NCI-H187 treated with DMSO at 0.1 percent for 48 hours (cell line): ENCODE results near the gene TRMU.

Source experiments
- DNase-seq: peaks from one replicate; lab custom pipeline; 2025; lab: John Stamatoyannopoulos, UW

The TRMU gene, protein sequence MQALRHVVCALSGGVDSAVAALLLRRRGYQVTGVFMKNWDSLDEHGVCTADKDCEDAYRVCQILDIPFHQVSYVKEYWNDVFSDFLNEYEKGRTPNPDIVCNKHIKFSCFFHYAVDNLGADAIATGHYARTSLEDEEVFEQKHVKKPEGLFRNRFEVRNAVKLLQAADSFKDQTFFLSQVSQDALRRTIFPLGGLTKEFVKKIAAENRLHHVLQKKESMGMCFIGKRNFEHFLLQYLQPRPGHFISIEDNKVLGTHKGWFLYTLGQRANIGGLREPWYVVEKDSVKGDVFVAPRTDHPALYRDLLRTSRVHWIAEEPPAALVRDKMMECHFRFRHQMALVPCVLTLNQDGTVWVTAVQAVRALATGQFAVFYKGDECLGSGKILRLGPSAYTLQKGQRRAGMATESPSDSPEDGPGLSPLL

DNA sequence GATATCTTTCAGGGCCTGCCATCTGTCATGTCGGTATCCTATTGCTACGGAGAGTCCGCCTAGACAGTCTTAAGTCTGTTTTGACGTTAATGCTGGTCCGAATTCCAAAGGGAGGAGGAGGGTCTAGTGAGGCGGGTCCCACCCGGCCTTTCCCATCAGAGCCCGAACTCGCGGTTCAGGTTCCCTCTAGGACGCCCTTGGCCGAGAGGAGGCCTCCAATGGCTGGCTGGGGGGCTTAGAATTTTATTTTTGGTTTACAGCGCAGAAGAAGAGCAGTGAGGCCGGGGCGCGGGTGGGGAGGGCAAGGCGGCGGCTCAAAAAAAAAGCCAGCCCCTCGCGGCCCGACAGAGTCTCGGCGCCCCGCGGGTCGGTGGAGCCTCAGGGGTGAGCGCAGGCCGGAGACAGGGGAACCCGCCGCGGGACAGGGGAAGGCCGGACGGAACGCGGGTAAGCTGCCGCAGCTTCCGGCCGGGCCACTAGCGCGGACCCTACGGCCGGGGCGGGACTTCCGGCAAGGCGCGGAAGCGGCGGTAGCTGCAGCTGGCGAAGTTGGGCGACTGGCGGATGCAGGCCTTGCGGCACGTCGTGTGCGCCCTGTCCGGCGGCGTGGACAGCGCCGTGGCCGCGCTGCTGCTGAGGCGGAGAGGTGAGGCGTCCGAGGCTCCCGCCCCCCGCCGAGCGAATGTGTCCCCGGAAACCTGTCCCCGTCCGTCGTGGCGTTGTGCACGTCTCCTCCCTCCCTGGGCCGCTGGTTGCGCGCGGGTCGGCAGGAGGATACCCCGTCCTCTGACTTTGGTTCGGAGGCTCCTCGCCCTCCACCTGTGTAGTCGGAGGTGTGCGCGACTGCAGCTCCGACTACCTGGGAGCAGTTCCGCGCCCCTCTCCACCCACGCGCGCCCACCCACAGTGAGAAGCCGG lies at the start of gene TRMU:
TSS of gene TRMU (plus strand) at position 514 of the 918 bp plus-strand sequence. CDS start at position 565, 51 bp downstream.
- DNase-seq, result no peak

DNA sequence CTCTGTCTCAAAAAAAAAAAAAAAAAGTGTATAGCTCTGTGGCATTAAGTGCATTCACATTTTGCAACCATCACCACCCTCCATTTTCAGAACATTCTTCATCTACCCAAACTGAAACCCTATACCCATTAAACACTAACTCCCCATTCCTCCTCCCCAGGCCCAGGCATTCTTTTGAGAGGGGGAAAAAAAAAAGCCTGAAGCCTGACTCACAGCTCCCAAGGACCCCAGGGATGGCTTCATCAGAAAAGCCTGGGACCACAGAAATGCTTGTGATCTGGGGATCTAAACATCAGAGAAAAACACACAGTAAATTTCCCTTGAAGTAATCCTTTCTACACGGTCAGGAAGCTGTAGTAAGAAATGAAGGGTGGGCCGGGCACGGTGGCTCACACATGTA lies 49.5 kb upstream of the TRMU start:
- DNase-seq, result no peak

DNA sequence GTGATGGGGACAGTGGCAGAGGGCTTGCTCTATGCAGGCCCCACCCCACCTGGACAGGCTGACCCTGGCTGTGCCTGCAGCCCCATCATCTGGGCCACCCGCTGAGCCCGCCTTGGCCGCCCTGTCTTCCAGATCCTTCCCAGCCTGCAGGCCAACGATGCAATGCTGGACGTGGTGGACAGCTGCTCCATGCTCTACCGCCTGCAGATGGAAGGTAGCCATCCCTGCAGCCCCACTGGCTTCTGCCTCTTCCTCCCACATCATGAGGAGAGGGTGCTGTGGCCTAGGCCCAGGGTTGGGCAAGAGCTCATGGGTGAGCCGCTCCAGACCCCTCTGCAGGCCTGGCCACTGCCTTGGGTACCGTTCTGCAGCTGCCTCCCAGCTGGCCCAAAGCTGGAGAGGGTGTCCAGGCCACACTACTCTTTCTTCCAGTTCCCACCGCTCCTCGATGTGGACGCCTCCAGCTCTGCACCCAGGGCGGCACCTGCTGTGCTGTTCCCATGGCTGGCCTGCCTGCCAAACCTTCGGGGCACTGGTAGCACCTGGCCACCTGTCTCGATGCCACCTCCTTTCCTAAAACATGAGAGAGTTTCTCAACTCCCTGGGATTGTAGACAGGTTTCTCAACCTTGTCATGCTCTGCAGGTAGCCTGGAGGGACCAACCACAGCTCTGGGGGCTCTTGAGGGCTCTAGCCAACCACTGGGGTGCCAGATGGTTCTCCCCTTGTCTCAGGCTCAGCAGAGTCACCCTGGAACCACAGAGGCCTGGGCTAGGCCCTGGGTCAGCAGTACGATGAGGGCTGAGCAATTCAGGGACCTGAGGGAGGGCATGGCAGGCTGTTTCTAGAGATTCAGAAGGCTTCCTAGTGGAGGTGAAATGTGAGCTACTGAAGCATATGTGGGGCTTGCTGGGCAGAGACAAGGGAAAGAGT lies 48.3 kb upstream of the TRMU start:
- DNase-seq, result no peak

DNA sequence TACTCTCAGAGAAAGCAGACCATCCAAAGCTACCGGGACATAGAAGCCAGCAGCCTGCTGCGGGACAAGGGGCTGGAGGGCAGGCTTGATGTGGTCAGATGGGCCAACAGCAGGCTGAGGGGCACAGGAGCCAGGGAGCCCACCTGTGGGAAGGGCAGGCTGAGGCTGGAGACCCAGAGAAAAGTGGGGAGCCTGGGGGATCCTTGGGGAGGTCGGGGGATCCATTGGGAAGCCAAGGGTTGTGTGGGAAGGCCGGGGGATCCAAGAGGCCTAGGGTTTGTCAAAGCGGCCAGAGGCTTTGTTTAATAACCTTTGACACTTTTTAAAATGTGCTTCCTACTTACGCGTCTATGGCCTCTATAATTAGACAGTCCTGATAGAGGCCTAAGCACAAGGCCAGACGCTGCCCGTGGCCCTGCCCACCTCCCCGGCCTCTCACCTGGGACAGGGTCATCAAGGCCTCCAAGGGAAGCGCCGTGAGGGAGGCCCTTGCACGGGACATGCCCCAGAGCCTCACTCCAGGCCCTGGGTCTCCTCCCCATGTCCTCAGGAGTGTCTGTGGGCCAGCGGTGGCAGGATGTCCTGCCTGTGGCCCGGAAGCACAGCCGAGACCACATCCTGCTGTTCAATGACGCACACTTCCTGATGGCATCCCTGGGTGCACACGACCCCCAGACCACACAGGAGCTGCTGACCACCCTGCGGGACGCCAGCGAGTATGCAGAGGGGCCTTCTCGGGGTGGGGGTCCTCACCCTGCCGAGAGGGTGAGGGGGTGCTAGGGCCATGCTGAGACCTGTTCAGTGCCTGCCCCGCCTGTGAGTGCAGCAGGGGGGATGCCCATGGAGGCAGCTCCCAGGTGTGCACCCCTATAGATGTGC lies 47.4 kb upstream of the TRMU start:
- no peak for DNase-seq

DNA sequence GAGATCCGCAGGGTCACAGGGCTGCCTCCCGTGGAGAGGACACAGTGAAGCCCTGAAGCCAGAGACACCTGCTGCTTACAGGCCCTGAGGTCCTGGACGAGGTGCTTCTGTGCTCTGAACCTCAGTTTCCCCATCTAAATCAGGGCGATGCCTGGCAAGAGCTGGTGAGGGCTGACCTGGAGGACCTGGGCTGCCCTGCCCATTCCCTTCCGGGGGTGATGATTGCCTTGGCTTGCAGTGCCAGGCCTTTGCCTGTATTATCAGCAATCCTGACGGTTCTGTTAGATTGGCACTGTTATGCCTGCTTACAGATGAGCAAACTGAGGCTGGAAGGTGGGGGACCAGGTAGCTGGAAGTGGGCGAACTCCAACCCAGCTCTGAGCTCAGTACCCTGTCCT lies 46.7 kb upstream of the TRMU start:
- no peak for DNase-seq

DNA sequence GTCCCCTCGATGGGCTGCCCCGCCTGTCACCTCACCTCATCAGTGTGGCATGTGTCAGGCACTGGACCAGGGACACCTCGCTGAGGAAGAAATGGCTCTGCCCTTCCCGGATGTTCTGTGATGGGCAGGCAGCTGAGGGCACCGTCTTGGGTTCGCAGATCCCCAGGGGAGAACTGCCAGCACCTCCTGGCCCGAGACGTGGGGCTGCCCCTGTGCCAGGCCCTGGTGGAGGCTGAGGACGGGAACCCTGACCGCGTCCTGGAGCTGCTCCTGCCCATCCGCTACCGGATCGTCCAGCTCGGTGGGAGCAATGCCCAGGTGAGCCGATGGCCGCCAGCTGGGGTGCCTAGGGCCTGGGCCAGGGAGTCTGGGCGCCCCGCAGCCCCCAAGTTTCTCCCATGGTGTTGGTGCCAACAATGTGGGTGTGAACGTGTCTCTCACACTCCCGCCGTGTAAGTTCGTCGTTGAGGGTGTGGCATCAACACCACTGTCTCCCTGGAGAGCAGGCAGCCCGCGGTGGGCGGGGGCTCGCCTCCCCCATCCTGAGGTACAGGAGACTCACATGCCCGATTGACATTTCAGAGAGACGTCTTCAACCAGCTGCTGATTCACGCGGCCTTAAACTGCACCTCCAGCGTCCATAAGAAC lies 46.1 kb upstream of the TRMU start:
- no peak for DNase-seq

DNA sequence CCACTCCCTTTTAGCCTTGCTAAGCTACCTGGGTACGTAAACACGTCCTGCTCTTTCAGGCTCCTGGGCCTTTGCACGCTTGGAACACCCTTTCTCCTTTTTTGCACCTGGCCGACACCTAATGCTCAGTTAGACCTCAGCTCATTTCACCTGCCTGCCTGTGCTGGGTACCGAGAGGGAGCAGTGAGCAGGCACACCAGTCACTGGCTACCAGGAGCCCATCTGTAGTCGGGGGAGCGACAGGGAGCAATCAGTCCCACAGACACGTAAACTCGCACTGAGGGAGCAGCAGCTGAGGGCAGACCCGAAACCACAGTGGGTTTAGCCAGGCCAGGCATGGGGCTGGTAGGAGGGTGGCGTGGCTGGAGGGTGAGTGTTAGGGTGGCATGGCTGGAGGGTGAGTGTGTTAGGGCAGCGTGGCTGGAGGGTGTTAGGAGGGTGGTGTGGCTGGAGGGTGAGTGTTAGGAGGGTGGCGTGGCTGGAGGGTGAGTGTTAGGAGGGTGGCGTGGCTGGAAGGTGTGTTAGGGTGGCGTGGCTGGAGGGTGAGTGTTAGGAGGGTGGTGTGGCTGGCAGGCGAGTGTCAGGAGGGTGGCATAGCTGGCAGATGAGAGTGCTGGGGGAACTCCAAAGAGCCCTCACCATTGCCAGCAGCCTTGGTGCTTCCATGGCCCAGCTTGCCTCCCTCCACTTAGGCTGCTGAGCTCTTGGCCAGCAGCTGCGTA lies 45.2 kb upstream of the TRMU start:
- DNase-seq, result no peak

DNA sequence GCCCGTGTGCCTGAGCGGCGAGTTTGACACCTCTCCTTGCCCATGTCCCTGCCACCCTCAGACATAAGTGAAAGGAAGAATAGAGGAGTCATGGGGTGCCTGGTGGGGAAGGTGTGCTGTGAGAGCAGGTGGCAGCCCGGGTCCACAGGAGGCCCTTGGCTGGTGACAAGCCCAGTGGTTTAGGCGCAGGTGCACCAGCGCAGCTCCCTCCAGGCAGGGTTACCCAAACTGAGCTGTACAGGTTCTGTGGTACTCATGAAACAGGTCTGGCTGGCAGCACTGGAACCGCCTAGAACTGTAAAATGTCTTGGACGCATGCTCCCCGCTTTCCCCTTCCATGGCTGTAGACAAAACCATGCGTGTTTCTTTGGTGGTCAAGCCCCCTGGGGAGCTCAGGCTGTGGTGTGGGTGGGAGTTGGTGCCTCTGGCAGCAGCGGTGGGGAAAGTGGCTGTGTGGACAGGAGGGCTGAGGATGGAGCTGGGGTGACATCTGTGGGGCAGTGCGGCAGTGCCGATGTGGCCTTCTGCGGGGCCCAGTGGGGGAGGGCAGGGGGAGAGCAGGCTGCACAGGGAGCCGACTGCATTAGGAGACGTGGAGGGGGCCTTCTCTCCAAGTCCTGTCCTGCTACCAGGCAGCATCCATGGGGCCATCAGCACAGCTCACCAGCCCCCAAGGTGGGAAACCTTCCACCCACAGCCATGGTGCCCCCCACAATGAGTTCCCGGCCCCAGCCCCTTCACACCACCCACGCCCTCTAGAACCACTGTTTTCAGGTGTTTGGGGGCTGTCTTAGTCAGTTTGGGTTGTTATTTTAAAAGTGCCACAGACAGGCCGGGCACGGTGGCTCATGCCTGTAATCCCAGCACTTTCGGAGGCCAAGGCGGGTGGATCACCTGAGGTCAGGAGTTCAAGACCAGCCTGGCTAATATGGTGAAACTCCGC lies 44.4 kb upstream of the TRMU start:
- no peak for DNase-seq

DNA sequence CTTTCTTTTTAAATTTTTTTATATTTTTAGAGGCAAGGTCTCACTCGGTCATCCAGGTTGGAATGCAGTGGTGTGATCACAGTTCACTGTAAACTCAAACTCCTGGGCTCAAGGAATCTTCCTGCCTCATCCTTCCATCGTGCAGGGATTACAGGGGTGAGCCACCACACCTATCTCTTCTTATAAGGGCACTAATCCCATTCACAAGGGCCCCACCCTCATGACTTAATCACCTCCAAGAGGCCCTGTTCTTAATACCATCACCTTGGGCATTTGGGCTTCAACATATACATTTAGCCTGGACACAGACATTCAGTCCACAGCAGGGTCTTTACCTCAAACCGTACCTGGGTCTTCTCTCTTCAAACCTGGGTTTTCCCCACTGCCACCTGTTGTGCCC lies 43.3 kb upstream of the TRMU start:
- DNase-seq, result no peak

DNA sequence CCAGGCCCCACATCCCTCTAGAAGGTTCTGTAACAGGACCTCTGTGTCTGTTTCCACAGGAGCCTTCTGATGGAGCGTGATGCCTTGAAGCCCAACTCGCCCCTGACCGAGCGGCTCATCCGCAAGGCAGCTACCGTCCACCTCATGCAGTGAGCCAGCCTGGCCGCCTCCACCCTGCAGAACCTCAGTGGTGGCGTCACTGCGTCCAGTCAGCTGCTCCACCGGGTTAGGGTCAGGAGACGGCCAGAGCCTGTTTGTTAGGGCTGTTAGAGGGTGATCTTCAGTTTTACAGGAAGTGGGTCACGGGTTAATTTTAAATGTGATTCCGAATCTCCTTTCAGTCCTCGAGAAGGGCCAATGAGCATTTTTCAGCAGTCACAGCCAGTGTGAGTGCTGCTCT lies 42.8 kb upstream of the TRMU start:
- DNase-seq, result no peak

DNA sequence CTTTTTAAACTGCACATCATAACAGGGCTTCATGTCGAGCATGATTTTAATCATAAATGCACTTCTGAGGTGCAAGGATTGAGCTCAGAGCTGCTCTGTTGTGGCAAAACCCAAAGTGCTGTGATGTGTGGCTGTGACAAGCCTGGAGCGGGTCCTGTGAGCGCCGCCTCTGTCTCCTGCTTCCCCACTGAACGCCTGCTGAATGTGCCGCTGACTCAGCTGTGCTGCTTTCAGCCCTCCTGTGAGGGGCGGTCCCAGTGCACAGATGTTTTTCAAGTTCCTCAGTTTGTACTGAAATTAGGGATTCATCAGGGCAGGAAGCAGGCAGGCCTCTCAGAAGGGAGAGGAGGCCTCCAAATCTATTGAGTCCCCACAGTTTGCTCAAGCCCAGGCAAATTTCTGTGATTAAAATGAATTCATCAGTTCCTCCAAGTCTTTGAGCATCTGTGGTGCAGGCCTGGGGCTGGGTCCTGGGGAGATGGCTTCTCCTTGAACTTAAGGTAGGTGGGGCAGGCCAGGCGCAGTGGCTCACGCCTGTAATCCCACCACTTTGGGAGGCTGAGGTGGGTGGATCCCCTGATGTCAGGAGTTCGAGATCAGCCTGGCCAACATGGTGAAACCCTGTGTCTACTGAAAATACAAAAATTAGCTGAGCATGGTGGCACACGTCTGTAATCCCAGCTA lies 41.8 kb upstream of the TRMU start:
- DNase-seq, result no peak

DNA sequence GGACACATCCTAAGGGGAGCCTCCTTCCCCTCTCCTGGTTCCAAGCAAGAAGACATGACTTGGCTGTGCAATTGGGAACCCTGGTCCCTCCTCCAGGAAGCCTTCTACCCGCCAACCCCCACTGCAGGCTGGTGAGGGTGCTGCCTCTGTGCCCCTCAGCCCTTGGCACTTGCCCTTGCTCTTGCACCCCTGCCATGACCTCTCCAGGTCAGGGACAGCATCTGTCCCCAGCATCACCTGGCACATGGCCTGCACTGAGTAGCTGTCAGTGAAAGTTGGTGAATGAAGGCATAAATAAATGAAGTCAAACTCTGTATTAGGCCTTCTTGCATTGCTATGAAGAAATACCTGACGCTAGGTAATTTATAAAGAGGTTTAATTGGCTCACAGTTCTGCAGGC lies 40.7 kb upstream of the TRMU start:
- no peak for DNase-seq

DNA sequence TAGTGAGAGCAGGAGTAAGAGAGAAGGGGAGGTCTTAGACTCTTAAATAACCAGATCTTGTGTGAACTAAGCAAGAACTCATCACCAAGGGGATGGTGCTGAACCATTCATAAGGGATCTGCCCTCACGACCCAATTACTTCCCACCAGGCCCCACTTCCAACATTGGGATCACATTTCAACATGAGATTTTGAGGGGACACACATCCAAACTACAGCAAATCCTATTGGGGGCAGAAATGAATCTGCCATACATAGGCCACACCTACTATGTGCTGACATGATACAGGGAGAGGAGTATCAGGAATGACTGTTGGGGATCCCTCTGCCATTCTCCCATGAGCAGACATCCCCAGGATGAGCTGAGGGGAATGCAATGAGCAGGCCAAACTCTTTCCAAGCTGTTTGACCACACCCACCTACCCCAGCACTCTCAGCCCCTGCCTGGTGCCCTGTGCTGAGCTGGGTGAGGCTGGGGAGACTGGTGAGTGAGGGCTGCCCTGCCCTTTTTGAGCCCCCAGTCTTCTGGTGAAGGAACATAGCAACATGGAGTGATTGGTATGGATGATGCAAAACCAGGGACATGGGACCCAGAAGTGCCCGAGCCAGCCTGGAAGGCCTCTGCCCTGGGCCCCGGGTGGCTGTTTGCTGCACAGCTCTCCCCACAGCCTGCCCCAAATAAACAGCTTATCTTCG lies 40.1 kb upstream of the TRMU start:
- no peak for DNase-seq

DNA sequence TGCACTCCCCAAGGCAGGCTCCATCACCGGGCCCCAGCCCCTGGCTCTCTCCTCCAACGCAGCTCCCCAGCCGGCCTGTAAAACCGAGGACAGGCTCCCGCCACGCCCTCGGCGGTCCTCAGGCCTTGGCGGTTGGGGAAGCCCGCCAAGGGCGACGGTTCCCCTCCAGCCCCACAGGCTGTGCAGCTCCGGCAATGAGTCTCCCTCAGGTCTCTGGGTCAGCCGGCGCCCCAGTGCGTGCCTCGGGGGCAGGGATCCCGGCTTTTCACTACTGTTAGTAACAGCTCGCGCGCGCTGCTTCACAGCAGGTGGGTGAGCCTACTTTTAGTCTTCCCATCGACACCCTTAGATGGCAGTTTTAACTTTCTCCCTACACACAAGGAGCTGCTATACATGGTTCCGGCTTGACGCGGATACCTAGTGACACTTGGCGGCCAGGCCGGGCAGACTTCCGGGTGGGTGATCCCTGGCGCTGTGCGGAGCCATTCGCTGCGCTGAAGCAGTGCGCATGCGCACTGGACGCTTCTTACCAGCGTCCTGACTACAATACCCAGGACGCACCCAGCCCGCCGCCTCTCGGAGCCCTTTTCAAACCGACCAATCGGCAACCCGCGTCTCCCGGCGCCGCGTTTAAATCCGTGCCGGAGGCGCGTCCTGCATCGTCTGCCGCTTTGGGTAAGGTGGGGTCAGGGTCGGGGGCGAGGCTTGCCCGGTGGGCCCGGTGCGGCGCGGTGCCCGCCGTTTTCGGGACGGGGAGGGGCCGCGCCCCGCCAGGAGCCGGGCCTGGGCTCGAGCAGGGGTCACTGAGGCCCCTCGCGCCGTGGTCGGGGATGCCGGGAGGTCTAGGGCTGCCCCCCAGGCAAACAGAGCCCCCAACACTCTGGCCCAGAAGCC lies 39.0 kb upstream of the TRMU start, which contains the start of gene GTSE1:
TSS of gene GTSE1 (plus strand) at position 614 of the 894 bp plus-strand sequence. CDS start 531 bp downstream, outside the sequence.
- peak; percentile 3 for DNase-seq

DNA sequence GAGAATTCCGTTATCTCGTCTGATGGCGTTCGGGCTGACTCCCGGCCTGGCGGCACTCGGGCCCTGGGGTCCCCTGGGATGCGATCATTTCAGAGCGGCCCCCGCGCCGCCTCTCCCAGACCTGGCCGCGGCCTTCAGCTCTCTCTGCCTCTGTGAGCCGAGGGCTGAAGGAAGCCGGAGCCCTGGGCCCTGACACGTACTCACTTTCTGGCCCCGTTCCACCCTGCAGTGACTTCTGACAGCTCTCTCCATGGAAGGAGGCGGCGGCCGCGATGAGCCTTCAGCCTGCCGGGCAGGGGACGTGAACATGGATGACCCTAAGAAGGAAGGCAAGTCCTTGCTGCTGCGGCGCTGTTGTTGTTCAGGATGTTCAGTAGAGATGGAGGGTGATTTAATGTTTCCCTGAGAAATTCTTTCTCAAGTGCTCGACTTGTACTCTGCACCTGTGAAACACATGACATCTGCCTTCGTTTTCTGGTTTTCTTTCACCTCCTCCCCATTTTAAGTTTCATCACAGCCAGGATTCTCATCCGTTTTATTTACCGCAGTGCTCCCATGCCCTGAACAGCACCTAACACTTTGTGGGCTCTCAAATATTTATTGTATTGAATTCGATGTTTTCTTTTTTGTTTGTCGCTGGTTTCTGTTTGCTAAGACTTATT lies 38.2 kb upstream of the TRMU start:
- DNase-seq, result no peak

DNA sequence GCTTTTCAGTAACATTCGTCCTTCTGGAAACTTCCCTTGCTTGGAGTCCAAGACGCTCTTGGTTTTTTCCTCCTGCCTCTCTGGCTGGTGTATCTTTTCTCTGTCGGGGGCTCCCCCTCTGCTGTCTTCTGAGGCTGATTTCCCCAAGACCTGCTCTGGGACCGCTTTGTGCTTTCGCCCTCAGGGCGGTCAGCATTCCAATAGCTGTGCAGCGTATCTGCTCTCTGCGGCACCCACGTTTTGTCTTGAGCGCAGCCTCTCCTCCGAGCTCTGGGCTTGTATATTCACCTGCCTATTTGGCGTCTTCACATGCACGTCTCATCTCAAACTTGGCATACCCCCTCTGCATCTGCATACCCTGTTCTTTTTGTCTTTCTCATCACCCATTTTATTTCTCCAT lies 36.4 kb upstream of the TRMU start:
- no peak for DNase-seq
